ENCODE data around the gene BHMT2.

The BHMT2 gene

DNA sequence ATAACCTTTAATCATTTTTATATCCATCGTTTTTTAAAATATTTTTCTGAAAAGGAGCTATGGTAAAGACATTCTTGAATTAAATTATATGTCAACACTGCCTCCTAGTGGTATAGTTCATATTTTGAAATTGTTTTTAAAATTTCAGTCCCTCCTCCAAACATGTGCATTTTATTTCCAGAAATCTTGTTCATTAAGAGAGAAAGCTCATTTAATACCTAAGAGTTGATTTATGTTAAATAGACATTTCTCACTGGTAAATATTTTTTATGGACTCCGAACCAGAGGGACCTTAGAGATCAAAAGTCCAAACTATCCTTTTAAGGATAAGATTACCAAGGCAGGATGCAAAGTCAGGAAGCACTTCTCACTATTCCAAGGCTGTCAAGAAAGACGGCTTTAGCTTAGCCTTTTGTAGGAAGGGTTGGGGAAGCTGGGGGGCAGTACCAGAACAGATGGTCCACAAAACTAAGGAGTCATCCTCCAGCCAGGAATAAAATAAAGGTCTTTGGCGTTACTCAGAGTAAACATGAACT lies 63.6 kb downstream of the BHMT2 start:
- no peak for DNase-seq (ENCODE audit: low read depth)
- no peak overlapping the region; the same call in 1 of the 2 replicates for H3K4me3 ChIP-seq (ENCODE audit: low read depth, low read length)
- TF ChIP-seq, protein P1, sequence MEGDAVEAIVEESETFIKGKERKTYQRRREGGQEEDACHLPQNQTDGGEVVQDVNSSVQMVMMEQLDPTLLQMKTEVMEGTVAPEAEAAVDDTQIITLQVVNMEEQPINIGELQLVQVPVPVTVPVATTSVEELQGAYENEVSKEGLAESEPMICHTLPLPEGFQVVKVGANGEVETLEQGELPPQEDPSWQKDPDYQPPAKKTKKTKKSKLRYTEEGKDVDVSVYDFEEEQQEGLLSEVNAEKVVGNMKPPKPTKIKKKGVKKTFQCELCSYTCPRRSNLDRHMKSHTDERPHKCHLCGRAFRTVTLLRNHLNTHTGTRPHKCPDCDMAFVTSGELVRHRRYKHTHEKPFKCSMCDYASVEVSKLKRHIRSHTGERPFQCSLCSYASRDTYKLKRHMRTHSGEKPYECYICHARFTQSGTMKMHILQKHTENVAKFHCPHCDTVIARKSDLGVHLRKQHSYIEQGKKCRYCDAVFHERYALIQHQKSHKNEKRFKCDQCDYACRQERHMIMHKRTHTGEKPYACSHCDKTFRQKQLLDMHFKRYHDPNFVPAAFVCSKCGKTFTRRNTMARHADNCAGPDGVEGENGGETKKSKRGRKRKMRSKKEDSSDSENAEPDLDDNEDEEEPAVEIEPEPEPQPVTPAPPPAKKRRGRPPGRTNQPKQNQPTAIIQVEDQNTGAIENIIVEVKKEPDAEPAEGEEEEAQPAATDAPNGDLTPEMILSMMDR (IDR thresholded peaks at IDR 0.05; ENCODE audit: low read depth, low read length, missing control alignments), result no peak

- no peak overlapping the region; the same call in 1 of the 2 replicates for H3K4me3 ChIP-seq (ENCODE audit: low read depth, low read length)
- TF ChIP-seq, protein P1 (IDR thresholded peaks at IDR 0.05; ENCODE audit: low read depth, low read length, missing control alignments), result peak; percentile 79
- peak; percentile 27 for DNase-seq (ENCODE audit: low read depth)
Observed at GRCh38 chr5:79133657-79134451, 64.3 kb downstream of the BHMT2 start.

DNA sequence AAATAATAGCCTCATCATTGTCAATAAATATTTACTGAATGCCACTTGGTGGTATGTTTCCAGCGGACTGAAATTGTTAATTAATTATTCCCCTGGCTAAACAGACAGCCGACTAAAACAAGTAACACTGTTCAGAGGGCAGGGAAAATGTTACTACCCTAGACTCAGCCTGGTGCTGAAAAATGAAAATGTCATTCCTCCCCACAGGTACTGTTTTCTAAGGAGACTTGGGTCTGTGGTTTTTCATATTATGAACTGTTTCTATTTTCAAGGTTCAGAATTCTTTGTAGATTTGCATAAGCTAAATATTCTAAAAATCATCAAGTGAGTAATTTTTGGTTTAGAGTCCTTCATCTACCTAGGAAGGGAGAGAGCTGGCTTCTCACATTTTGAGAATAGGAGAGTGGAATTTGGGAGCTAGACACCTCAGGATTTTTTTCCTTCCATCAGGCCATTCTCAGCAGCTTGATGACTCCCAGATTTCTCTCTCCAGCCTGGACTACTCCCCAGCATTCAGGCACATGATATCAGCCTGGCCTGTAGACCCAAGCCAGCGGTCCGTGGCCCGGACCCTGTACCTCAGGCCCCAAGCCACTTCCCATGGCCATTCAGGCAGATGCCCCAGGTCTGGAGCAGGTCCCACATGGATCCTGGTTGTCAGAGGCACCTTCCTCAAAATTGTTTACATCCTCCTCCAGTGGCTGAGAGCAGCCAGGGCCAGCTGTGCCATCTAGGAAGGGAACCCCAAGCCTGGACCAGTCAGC lies 66.4 kb downstream of the BHMT2 start:
- peak; percentile 27 for DNase-seq (ENCODE audit: low read depth)
- TF ChIP-seq, protein P1 (IDR thresholded peaks at IDR 0.05; ENCODE audit: low read depth, low read length, missing control alignments), result no peak
- no peak overlapping the region for H3K4me3 ChIP-seq (ENCODE audit: low read depth, low read length)

DNA sequence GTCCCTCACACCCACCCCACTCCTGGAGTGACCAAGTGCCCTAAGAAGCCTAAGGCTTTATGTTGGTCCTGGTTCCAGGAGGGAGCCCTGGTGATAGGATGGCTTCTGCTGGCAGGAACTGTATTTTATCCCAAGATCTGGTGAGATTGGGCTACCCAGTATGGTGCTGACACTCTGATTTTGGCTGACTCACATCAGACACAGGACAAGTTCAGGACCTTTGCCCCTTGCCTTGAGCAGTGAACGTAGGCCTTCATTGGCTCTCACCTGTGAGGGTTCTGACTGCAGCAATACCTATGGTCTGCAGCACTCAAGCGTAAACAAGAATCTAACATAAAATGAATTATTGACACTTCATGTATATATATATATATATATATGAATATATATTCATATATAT lies 67.1 kb downstream of the BHMT2 start:
- TF ChIP-seq, protein P1 (IDR thresholded peaks at IDR 0.05; ENCODE audit: low read depth, low read length, missing control alignments), result no peak
- DNase-seq (ENCODE audit: low read depth), result no peak
- H3K4me3 ChIP-seq (ENCODE audit: low read depth, low read length), result no peak overlapping the region

Data from GM12864 (cell line).